Adipose tissue (tissue), 3 donors: ENCODE data around the gene KLHL25. TPM values are rescaled to one million over a fixed set of nuclear protein-coding genes. Genes with fewer than 3 reads are reported as not detected.

Experiments used
- H3K27ac ChIP-seq: one replicate; pipeline ENCODE4 v1.5.1; 2013; ENCODE audit warnings: low read depth, low read length
- WGBS, 3 donors: extraction: QIAGEN DNeasy Blood & Tissue Kit; methylation state at CpG; one replicate each; pipeline ENCODE4 v1.1.7; 2013; 5-methylcytosine and 5-hydroxymethylcytosine counted together
- polyA plus RNA-seq, 3 donors: library from polyadenylated mRNA; stranded (reverse); fragments of 200-250 nt; gene quantifications; one replicate each; pipeline ENCODE4 v1.2.3, GENCODE V29; 2013
- donor health status: healthy with polysubstance abuse.
- donor health status: Bipolar disorder and iron deficiency.
- donor health status: healthy.

Gene KLHL25
- polyA plus RNA-seq, 3 donors, result 3.4 to 30.8 (median 3.8) TPM

DNA sequence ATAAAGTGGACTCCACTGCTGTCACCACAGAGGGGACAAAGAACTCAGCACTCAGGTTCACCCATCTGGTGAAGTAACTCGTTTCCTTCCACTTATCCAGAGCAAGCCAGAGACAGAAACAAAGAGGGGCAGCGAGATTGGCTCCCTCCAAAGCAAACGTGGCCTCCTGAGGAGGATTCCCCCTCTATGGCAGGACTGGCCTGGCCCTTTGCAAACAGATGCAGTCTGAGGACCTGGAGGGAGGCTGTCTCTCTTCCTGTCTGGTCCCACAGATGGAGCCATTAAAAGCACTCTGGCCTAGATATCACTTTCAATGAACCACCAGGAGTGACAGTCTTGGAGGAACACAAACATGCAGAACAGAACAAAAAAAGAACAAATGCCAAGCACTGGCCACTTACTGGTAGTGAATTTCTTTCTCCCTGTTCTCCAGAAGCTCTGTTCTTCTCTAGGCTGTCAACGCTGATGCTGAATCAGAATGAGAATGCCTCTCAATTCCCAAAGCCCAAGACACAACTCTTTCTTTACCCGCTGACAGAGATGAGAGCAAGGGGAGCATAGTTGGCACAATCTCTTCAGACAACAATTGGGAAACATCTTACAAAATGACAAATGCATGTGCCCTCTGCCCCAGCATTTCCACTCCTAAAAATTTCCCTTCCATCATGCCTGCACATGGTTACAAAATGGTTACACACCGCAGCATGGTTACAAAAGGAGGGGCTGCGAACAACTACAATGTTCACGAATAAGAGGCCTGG lies 14.3 kb downstream of the KLHL25 start:
- WGBS, 3 donors, result 78 to 85% (median 83%) methylated on average over 8 of the region's 8 CpGs
- no peak overlapping the region for H3K27ac ChIP-seq

DNA sequence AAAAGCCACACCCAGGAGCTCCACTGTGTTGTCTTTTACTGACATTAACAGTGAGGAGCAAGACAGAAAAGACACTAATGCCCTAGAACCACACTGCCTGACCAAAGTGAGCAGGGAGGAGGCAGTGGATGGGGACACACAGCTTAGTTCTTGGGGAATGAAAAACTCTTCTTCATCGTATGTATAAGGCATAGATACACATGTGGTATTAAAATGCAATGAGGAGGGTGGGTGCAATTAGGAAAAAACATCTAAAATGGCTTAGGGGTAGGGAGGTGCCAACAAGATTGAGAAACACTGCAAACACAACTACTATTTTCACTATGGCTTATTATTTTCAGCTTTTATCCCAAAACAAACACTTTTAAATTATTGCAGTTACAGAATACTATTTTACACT lies 15.5 kb downstream of the KLHL25 start:
- 97 to 100% (median 97%) methylated on average over 1 of the region's 1 CpG for WGBS, 3 donors
- no peak overlapping the region for H3K27ac ChIP-seq

DNA sequence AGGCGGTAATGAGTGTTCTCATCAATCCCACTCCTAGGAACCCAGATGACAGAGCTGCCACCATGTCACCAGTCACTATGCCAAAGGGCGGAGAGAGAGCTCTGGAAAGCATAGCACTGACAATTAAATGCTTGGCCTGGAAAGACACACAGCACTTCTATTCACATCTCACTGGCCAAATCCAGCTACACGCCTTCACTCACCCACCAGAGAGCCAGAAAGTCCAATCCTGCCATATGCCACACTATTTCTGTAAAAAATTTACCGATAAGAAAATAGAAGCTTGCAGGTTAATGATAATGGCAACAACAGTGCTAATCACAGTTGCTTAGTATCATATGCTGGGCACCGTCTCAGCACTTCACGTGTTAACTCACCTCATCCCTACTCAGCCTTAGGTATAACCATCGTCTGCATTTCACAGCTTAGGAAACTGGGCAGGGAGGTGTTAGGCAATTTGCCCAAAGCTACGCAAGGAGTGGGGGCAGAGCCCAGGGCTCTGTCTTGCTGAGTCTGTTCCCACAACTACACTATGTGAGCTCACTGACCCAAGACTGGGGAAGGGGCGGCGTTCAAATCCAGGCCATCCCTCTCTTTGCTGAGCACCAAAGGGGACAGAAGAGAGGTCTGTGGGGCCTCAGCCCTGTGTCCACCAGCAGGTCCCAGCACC lies 16.5 kb downstream of the KLHL25 start:
- WGBS, 3 donors, result 66 to 76% (median 67%) methylated on average over 10 of the region's 10 CpGs
- H3K27ac ChIP-seq, result no peak overlapping the region

DNA sequence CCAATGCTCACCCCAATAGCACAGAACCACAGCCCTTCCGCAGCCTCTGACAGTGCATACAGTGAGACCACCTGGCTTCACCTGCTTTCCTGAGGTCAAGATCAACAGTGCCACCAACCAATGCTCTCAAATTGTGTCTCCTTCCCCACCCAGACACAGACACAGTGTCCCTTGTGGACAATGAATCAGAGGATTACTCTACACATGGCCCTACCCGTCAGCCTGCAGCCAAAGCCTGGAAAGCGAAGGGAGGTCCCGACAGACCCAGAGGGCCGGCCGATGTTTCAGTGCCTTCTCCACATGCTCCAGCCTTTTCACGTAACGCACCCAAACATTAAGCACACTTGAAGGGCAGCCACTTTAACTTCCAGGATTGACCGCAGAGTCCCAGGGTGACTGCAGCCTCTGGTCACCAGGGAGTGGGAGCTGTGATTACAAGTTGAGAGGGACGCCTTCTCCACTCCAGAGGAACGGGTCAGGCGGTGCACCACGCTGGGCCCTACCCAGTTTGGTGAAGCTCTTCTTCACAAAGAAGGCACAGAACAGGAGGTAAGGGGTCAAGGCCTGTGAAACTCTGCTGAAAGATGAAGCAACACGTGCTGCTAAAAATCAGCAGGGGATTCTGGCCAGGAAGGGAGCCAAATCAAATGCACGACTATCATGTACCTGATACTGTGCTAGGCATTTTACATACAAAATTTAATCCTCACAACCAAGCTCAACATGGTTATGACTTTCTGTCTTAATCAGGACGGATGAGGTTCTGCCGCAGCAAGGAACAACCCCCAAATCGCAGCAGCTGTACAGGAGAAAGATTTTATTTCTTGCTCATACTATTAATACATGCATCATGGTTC lies 17.2 kb downstream of the KLHL25 start:
- 70 to 84% (median 83%) methylated on average over 18 of the region's 18 CpGs for WGBS, 3 donors
- H3K27ac ChIP-seq, result peak overlapping the region; percentile 22

DNA sequence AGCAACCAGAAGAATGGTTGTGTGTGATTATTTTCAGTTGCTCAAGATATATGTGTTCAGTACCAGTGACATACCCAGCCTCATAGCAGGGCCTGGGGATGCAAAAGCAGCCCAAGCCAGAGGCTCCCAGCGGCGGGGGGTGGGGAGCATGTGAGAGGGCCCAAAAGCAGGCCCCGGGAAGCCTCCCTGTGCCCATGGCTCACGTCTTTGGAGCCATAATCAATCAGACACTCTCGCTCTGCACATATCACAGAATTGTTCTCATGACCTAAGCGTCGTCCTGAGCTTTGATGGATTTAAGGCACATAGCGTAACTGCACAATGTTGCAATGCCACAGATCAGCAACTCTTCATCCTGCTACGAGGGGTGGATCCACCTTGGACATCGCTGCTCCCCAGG lies 20.8 kb downstream of the KLHL25 start:
- 91 to 92% (median 91%) methylated on average over 10 of the region's 10 CpGs for WGBS, 3 donors

DNA sequence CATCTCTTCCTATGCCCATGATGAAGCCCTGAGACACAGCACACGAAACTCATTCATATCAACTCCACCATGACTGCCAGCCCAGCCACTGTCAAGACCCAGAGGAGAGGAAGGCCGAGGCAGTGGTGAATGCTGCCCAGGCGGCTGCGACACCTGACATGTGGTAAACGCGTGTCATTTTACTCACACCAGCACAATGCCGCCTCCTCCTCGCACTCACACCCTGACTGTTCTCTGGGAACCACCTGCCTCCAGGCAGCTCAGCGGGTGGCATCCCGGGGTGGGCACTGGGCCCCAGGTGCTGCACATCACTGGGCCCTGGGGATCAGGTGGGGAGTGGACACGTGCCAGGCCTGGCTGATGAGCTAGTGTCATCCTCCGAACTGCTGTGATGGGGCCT lies 21.5 kb downstream of the KLHL25 start:
- no peak overlapping the region for H3K27ac ChIP-seq
- WGBS, 3 donors, result 89 to 93% (median 93%) methylated on average over 12 of the region's 12 CpGs

More for the DNA sequence above, 20.8 kb downstream of the KLHL25 start:
- H3K27ac ChIP-seq, result no peak overlapping the region

DNA sequence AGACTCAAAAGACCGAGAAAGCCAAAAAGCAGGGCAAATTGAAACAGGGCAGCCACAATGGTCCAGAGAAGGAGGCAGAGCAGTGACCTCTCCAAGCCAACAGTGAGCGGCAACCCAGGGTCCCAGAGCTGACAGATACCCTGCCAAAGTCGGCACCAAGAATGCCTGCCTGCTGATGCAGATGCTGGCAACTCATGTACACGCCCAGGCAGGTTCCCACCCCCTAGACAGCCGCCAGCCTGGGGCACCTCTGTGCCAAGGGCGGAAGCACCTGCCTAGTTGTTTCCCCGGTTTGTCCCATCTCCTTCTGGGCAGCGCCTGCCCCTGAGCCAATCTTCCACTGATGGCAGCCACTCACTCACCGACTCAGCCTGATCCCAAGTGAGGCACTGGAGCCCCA lies 22.1 kb downstream of the KLHL25 start:
- no peak overlapping the region for H3K27ac ChIP-seq
- 85 to 89% (median 88%) methylated on average over 9 of the region's 9 CpGs for WGBS, 3 donors

DNA sequence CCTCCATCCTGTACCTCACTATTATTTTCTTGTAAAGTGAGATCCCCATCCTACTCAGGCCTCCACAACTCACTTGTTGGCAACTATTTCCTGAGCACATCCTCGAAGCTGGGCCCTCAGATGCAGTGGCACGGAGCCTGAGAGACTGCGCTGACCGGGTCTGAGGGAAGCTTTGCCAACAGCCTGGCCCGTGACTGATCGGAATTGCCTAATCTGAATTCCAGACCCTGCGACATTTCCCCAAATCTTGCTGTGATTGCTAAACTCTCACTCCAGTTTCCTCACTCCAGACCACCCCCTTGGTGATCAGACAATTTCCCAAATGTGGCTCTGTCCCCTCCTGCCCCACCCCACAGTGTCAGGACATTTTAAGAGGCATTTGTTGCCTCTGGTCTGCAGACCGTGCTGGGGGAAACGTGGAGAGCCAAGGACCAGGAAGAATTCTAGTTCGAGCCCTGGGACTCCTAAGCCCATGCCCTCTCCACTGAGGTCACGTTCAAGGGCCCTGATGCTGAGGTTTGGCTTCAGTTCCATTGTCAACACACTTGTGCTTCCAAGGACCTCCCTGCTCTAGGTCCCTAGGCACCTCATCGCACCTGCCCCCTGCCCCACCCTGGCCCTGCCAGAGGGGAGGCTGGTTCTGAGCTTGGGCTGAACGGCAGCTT lies 22.8 kb downstream of the KLHL25 start:
- WGBS, 3 donors, result 45 to 74% (median 45%) methylated on average over 13 of the region's 13 CpGs
- H3K27ac ChIP-seq, result no peak overlapping the region

DNA sequence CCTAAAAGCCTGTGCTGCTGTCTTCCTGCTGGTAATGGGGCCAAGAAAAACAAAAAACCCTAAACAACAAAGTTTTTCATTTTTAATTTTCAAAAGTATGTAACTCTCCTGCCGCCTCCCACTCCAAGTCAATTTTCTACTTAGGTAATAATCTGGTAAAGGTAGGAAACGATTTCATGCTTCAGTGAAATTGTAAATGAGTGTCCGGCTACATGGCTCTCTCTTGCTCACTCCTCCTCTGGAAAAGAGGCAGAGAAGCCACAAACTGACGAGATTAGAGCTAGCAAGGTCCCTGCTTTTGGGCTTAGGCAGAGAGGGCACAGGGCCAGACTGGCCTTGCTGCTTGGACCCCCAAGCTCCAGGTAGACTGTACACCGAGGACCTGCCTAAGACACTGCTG lies 23.5 kb downstream of the KLHL25 start:
- no peak overlapping the region for H3K27ac ChIP-seq
- 69 to 73% (median 70%) methylated on average over 5 of the region's 5 CpGs for WGBS, 3 donors

DNA sequence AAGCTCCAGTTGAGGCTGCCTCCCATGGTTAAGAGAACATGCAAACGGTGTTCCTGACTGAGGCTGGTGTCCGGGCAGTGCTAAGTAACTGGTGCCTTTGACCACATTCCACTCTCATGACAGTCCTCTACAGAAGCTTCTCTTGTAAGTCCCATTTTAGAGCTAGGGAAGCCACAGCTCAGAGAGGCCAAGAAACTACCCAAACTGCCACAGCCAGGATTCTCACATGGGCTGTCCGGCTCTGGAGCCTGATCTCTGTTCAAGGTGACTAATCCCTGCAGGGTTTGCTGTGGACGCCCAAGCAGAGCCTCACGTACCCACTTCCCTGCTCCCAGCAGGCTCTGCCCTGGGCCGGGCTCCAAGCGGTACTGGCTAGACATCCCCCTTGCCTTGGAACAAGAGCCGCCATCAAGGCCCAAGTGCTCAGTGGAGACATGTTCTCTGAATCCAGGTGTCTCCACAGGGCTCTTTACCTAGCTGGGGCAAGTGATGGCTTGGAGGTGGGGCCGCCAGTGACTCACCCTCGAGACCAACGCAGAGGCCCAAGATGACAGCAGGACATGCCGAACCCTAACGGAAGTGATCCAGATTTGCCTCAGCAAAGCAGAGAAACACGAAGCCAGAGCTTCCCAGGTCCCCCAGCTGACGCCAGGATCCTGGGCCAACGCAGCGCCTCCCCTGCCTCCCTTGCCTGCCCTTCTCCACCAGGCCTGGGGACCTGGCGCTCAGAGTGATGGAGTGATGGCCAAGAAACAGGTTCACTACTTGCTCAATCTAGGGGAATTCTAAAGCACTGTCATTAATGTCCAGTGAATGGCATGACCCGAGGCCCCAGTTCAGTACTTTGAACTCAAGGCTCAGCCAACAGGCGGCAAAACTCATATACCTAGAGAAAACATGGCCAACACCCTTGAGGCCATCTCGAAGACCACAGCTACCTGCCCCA lies 24.4 kb downstream of the KLHL25 start:
- 92 to 94% (median 93%) methylated on average over 21 of the region's 21 CpGs for WGBS, 3 donors
- H3K27ac ChIP-seq, result no peak overlapping the region

DNA sequence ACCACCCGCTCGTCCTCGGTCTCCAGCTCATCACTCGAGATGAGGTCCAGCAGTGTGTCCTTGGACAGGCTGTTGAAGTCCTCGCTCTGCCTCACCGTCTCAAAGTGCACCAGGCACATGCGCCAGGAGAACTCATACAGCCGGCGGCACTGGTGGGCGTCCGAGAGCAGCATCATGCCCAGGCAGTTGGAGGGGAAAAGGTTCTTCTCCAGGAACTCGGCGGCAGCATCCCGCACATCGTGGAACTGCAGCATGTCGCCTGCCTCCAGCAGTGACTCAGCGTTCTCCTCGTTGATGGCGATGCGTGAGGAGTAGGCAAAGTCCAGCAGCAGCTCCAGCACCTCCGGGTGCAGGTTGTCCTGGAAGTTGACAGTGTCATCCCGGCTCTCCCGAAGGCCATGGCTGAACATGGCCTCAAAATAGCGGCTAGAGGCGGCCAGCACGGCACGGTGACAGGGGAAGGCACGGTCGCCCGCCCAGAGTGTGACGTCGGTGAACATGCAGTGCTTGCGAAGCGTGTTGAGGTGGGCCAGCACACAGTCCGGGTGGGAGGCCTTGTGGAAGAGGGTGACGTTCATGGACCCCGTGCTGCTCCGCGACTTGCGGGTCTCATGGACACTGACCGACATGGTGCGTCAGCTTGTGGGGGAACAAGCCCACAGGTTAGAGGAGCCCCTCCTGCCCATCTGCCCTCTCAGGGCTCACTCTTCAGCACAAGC lies 25.4 kb downstream of the KLHL25 start:
- WGBS, 3 donors, result 96 to 98% (median 98%) methylated on average over 42 of the region's 42 CpGs
- H3K27ac ChIP-seq, result no peak overlapping the region

DNA sequence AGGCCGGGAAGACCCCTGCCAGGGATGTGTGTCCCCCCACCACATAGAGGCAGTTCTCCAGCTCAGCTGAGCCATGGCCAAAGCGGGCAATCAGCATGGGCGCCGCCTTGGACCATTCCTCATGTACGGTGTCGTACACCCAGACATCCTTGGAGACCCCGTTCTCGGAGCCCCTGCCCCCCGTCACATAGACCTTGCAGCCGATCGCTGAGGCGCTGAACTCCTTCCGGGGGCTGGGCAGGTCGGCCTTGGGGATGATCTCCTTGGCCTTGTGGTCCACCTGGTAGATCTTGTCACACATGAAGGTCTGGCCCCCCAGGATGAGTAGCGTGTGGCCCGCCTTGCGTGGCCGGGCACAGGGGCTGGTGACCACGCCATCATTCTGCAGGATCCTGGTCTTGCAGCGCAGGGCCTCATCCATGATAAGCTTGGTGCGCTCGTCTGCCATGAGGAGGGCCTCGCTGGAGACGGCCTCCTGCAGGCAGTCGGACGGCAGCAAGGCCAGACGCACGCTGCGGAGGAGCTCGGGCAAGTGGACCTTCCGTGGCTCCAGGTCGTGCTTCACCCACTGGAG lies 26.0 kb downstream of the KLHL25 start:
- WGBS, 3 donors, result 97% methylated on average over 32 of the region's 32 CpGs
- H3K27ac ChIP-seq, result no peak overlapping the region

DNA sequence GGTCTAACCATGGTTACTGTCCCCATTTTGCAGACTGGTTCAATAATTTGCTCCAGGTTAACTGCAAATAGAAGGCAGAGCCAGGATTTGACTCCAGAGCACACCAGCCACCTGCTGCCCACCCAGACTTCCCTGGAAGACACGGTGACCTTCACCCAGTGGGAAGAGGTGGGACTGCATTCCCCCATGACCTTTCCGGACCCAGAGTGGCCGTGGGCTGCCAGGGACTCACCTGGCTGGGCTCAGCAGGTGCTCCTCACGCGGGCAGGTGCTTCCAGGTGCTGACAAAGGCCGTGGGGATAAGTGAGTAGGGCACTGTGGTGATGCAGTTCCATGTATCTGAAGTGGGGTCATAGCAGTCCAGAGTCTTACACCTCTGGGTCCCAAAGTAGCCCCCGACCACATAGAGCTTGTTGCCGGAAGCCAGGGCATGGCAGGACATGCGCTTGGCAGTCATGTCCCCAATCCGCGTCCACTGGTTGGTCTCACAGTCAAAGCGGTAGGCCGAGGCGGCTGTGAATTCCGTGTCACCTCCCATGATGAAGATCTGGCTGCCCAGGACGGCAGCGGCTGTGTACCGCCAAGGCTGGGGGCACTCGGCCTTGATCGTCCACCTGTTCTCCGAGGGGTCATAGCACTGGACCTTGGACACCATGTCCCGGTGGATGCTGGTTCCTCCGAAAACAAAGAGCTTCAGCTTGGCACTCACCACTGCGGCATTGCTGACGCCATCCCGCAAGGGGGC lies 26.8 kb downstream of the KLHL25 start:
- WGBS, 3 donors, result 96 to 97% (median 97%) methylated on average over 26 of the region's 26 CpGs
- H3K27ac ChIP-seq, result no peak overlapping the region

DNA sequence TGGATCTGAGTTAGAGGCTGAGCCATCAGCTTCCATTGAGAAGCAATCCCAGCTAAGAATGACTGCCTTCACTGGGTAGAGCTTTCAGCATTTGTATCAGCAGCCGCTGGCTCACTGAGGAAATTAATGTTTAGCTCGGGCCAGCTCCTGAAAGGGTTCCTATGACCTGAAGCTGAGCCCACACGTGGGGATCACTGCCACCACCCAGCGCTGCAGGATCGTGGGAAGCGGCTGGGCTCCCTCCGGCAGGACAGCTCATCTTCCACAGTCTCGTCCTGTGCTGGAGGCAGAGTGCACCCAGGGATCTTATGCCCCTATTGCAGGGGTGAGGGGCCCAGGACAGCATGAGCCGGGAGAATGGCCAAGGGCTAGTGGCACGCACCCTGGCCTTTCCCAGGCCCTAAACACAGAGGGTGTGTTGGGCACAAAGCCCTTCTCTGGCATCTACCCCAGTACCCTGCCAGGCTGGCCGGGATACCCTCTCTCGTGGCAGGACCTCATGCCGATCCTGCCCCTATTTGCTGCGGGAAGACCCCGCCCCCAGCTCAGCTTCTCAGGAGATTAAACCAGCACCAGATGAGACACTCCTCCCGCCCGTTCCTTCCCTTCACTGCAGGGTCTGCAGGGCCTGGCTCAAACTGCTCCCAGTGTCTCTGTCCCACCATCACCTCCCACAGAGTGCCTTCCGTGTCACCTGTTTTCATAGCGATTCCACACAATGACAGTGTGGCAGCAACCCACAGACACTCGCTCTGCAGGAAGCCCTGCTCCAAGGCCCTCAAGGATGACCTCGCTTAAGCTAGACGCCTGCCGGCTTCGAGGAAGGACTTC lies 28.5 kb downstream of the KLHL25 start:
- WGBS, 3 donors, result 76 to 89% (median 77%) methylated on average over 23 to 24 of the region's 24 CpGs
- H3K27ac ChIP-seq, result no peak overlapping the region

DNA sequence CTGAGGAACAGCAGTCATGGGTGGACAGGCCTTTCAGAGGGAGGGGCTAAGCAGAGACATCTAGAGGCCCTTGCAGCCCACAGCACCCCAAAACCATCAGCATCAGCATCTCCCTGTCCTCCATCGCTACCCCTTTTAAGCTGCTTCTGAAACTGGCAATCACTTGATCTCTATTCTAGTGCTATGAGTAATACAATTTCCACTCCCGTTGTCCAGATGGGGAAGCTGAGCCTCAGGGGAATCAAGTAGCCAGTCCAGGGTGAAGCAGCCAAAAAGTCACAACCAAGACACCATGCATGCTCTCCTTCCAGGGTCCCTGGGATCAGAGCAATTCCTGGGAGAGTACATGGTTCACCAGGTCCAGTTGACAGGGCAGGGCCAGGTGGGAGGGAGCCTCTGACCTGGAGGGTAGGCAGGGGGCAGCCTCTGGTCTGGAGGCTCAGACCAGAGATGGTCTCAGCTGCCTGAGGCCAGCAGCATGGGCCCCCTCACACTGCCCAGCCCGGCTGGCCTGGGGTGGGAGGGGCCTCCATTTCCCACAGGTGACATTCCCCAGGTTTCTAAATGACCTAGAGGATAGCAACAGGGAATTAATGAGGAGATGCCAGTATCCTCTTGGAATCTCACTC lies 30.0 kb downstream of the KLHL25 start:
- 46 to 74% (median 61%) methylated on average over 3 of the region's 3 CpGs for WGBS, 3 donors
- H3K27ac ChIP-seq, result no peak overlapping the region
